ENCODE results near the gene POLDIP3. TPM values are rescaled to one million over a fixed set of nuclear protein-coding genes. Genes with fewer than 3 reads are reported as not detected.
A peak's percentile ranks its signal among the peaks of the same experiment; 100 is the strongest.

The POLDIP3 gene
- total and polyA plus RNA-seq, 11 donors = 13.0 to 42.7 (median 29.0) TPM

GRCh38 chr22:42586381-42586780 is 28.3 kb downstream of the POLDIP3 start:
- intact Hi-C loops (cut with DNase I) = loop anchor here in 1 of 10 donors (5.0 kb wide), 1 partner anchor 69 kb away; the partner anchor contains the start of gene RRP7A
- peaks cover 0 to 30% (median 9%) of the 10 kb centered on the region in 12 donors for H3K4me1 ChIP-seq
- no peak for TF ChIP-seq CTCF (IDR thresholded peaks at IDR 0.05)
- TF ChIP-seq POLR2A (IDR thresholded peaks at IDR 0.05) = no peak
- WGBS, 4 donors = 92 to 95% (median 93%) methylated on average over 4 of the region's 4 CpGs
- H3K27ac ChIP-seq = peak overlapping the region in 1 of 12 donors; percentile 60
- DNase-seq = no peak
- H3K9me3 ChIP-seq = no peaks in the 10 kb centered on the region
- no peak overlapping the region for H3K4me3 ChIP-seq
- no peaks in the 10 kb centered on the region for H3K27me3 ChIP-seq
- no peak for ATAC-seq
- peaks cover 0 to 90% (median 84%) of the 10 kb centered on the region in 9 donors for H3K36me3 ChIP-seq

DNA sequence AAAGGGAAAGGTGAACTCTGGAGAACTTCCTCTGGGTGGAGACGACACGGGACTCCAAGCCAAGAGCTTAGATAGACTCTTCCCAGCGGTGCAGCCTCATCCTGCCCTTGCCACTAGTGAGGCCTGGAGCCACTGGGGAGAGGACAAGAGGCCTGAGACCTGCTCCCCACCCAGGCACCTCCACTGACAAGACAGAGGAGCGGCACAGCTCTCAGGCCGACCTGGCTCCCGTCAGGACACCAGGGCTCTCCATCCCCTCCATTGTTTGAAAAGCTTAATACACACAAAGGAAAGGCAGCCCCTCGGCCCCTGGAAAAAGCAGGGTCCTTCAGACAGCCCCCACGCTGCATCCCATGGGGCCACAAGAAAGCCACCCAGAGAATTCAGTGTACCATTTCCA is 29.6 kb downstream of the POLDIP3 start:
- no peak for TF ChIP-seq POLR2A (IDR thresholded peaks at IDR 0.05)
- TF ChIP-seq CTCF (IDR thresholded peaks at IDR 0.05) = no peak
- 54 to 72% (median 64%) methylated on average over 8 of the region's 8 CpGs for WGBS, 4 donors
- intact Hi-C loops (cut with DNase I) = loop anchor here in 1 of 10 donors (5.0 kb wide), 1 partner anchor 68 kb away; the partner anchor contains the start of gene RRP7A
- Histone ChIP-seq H3K9me3 (no peaks in the 10 kb centered on the region), H3K36me3 (peaks cover 0 to 77% (median 72%) of the 10 kb centered on the region in 9 donors), H3K27me3 (no peaks in the 10 kb centered on the region), H3K4me1 (peaks cover 0 to 34% (median 11%) of the 10 kb centered on the region in 12 donors), H3K4me3 (no peak overlapping the region), H3K27ac (peak overlapping the region in 5 of 12 donors; percentile 1 to 52 (median 24))
- no peak for DNase-seq
- ATAC-seq = peak in 1 of 4 donors; percentile 41

DNA sequence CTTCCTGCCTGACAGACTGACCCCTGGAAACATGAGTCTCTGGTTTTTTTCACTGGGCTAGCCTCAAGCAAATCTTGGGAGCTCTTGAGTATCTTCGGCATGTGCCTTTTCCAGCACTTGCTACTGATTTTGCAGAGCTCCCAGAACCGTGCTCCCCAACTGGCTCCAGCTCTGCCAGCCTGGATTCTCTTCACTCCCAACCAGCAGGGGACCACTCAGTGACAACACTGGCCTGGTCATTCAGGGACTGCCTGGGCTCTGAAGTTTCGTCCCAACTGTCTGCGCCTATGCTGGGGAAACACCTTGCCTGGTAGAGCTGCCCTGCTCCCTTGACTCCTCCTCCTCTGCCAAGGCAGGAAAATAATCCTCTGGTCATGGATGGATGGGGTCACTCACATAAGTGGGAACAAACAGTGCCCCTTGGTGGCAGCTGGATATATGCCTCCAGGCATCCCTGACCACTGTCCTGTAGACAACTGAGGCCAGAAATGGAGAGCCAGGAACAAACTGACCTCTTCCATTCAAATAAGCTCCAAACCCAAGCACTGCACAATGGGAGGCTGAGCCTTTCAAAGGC is 30.2 kb downstream of the POLDIP3 start:
- Histone ChIP-seq H3K27ac (peak overlapping the region in 3 of 12 donors; percentile 1 to 42 (median 24)), H3K27me3 (no peaks in the 10 kb centered on the region), H3K4me3 (no peak overlapping the region), H3K9me3 (no peaks in the 10 kb centered on the region), H3K36me3 (peaks cover 0 to 73% (median 65%) of the 10 kb centered on the region in 9 donors), H3K4me1 (peaks cover 0 to 34% (median 11%) of the 10 kb centered on the region in 12 donors)
- intact Hi-C loops (cut with DNase I) = no loop called here
- TF ChIP-seq POLR2A (IDR thresholded peaks at IDR 0.05) = no peak
- no peak for TF ChIP-seq CTCF (IDR thresholded peaks at IDR 0.05)
- ATAC-seq (no peak), DNase-seq (no peak)
- WGBS, 4 donors = 85 to 97% (median 91%) methylated on average over 4 of the region's 4 CpGs

DNA sequence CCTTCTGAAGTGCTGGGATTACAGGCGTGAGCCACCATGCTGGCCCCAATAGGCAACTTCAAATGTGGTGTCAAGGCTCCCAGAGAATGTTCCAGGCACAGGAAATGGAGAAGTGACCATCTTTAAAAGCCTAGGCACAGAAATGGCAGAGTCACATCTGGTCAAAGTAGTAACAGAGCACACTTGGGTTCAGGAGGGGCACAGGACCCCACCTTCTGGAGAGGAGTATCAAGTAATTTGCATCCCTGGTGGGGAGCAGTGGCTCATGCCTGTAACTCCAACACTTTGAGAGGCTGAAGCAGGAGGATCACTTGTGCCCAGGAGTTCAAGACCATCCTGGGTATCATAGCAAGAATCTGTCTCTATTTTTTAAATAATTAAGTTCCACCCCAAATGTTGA is 31.7 kb downstream of the POLDIP3 start:
- DNase-seq (no peak), ATAC-seq (no peak)
- Histone ChIP-seq H3K4me3 (no peak overlapping the region), H3K27me3 (no peaks in the 10 kb centered on the region), H3K9me3 (no peaks in the 10 kb centered on the region), H3K4me1 (peaks cover 0 to 31% (median 11%) of the 10 kb centered on the region in 12 donors), H3K36me3 (peaks cover 0 to 70% (median 58%) of the 10 kb centered on the region in 9 donors), H3K27ac (no peak overlapping the region)
- TF ChIP-seq POLR2A (IDR thresholded peaks at IDR 0.05) (no peak), CTCF (IDR thresholded peaks at IDR 0.05) (no peak)
- 92 to 100% (median 97%) methylated on average over 1 of the region's 1 CpG for WGBS, 4 donors
- intact Hi-C loops (cut with DNase I) = no loop called here
